GM23338 (cell line): ENCODE results near the gene MOV10. TPM values are rescaled to one million over a fixed set of nuclear protein-coding genes. Genes with fewer than 3 reads are reported as not detected.

Source experiments
- ATAC-seq: fragments of 200-7000 bp; cut with Tn5 transposase; 3 replicates; pipeline ENCODE4 v1.9.1; 2020
- DNase-seq: peaks from one replicate; pipeline ENCODE4 v3.0.0-alpha.2; 2015; ENCODE audit warnings: low spot score
- H2AFZ ChIP-seq: fragments of 200-600 bp; sonication (generic); 2 replicates; pipeline ENCODE4 v1.8.0; 2016; ENCODE audit warnings: antibody characterized with exemption, mild to moderate bottlenecking, moderate library complexity
- H3F3A ChIP-seq: fragments of 200-600 bp; sonication (generic); replicated peaks from 2 replicates; pipeline ENCODE4 v1.8.0; 2017; ENCODE audit warnings: antibody characterized with exemption, mixed run types, low read depth
- H3K27ac ChIP-seq: fragments of 200-600 bp; sonication (generic); 2 replicates; pipeline ENCODE4 v1.6.1; 2016; ENCODE audit warnings: low read depth
- H3K27me3 ChIP-seq: fragments of 200-600 bp; sonication (generic); 2 replicates; pipeline ENCODE4 v1.8.0; 2016; ENCODE audit warnings: mild to moderate bottlenecking, mixed run types, moderate library complexity; ENCODE audit not compliant: insufficient read depth
- H3K36me3 ChIP-seq: fragments of 200-600 bp; sonication (generic); 2 replicates; pipeline ENCODE4 v1.8.0; 2016; ENCODE audit warnings: mild to moderate bottlenecking; ENCODE audit not compliant: insufficient read depth
- H3K4me1 ChIP-seq: fragments of 200-600 bp; sonication (generic); 2 replicates; pipeline ENCODE4 v1.8.0; 2016; ENCODE audit warnings: mild to moderate bottlenecking, moderate library complexity; ENCODE audit not compliant: insufficient read depth
- H3K4me2 ChIP-seq: fragments of 200-600 bp; sonication (generic); 2 replicates; pipeline ENCODE4 v1.7.1; 2017; ENCODE audit warnings: mixed run types
- H3K4me3 ChIP-seq: fragments of 200-600 bp; sonication (generic); 2 replicates; pipeline ENCODE4 v1.6.1; 2016; ENCODE audit warnings: mixed run types
- H3K79me2 ChIP-seq: fragments of 200-600 bp; sonication (generic); replicated peaks from 2 replicates; pipeline ENCODE4 v1.8.0; 2017; ENCODE audit warnings: mild to moderate bottlenecking; ENCODE audit not compliant: insufficient read depth
- H3K9me2 ChIP-seq: fragments of 200-600 bp; sonication (generic); 2 replicates; pipeline ENCODE4 v1.8.0; 2017; ENCODE audit not compliant: insufficient read depth
- H4K20me1 ChIP-seq: fragments of 200-600 bp; sonication (generic); replicated peaks from 2 replicates; pipeline ENCODE4 v1.8.0; 2017; ENCODE audit warnings: mild to moderate bottlenecking; ENCODE audit not compliant: insufficient read depth
- H3K27ac Mint-ChIP-seq: 2 replicates; pipeline ENCODE4 v1.8.0; 2020; ENCODE audit warnings: inconsistent platforms, mild to moderate bottlenecking, moderate library complexity, mixed read lengths
- H3K27me3 Mint-ChIP-seq: 3 replicates; pipeline ENCODE4 v1.8.0; 2022; ENCODE audit warnings: low read depth, mild to moderate bottlenecking, moderate library complexity, mixed read lengths, inconsistent platforms; ENCODE audit not compliant: insufficient read depth, poor library complexity
- H3K36me3 Mint-ChIP-seq: 3 replicates; pipeline ENCODE4 v1.8.0; 2021; ENCODE audit warnings: low read depth, mild to moderate bottlenecking, inconsistent platforms, moderate library complexity, mixed read lengths
- H3K4me1 Mint-ChIP-seq: 3 replicates; pipeline ENCODE4 v1.8.0; 2020; ENCODE audit warnings: mild to moderate bottlenecking, inconsistent platforms, mixed read lengths
- H3K4me3 Mint-ChIP-seq: 3 replicates; pipeline ENCODE4 v1.8.0; 2021; ENCODE audit warnings: moderate library complexity, mild to moderate bottlenecking, inconsistent platforms, mixed read lengths
- H3K9me3 Mint-ChIP-seq: 3 replicates; pipeline ENCODE4 v1.8.0; 2020; ENCODE audit warnings: moderate library complexity, mild to moderate bottlenecking, inconsistent platforms, mixed read lengths
- REST ChIP-seq: IDR thresholded peaks from one replicate; pipeline ENCODE4 v1.6.1; 2018; ENCODE audit warnings: antibody characterized with exemption; ENCODE audit not compliant: unreplicated experiment
- STAT1 ChIP-seq: IDR thresholded peaks from one replicate; pipeline ENCODE4 v1.6.1; 2016; ENCODE audit warnings: antibody characterized with exemption; ENCODE audit not compliant: unreplicated experiment
- ZNF331 ChIP-seq: fragments of 250-450 bp; sonication (Bioruptor Pico); IDR thresholded peaks from 2 replicates; pipeline ENCODE4 v1.5.0; 2020; ENCODE audit warnings: low read depth, mild to moderate bottlenecking, moderate library complexity
- polyA plus RNA-seq: library from polyadenylated mRNA; unstranded; fragments of >200 nt; fragmentation: Nextera tagmentation; extraction: Ambion mirVana; gene quantifications from 2 replicates; pipeline ENCODE4 v1.2.1, GENCODE V29; 2016
- small RNA-seq: library from RNA; depleted of rRNA; stranded (forward); fragments of <200 nt; gene quantifications from one replicate; pipeline ENCODE3, GENCODE V24; 2014; ENCODE audit warnings: low replicate concordance
- total RNA-seq: library from RNA; depleted of rRNA; stranded (reverse); fragments of >200 nt; shearing (Covaris generic); gene quantifications from 2 replicates; pipeline ENCODE4 v1.2.3, GENCODE V29; 2014; rRNA removed
- TF ChIP-seq, protein P1 (sequence below): IDR thresholded peaks from 2 replicates; pipeline ENCODE4 v1.6.1; 2016; ENCODE audit warnings: antibody characterized with exemption
- TF ChIP-seq, protein P2 (sequence below), 2 experiments: fragments of 200-600 bp in 1 of 2; sonication (generic) in 1 of 2; conservative IDR thresholded peaks; 2 replicates each; pipeline versions ENCODE4 v1.5.1 to v1.6.1; 2016 to 2017; ENCODE audit warnings: antibody characterized with exemption in 2 of 2, low read depth in 2 of 2, mild to moderate bottlenecking in 2 of 2, moderate library complexity in 1 of 2

Gene MOV10
- total and polyA plus RNA-seq, 2 experiments from 2014 or later, result 53.6 to 77.6 TPM

- Histone ChIP-seq H3K36me3 (no peaks in the 10 kb centered on the region), H2AFZ (no peak overlapping the region), H3K4me1 (no peaks in the 10 kb centered on the region; the same call in 1 of the 2 replicates), H4K20me1 (no peaks in the 10 kb centered on the region), H3K27ac (no peak overlapping the region), H3K4me3 (no peak overlapping the region), H3F3A (no peaks in the 10 kb centered on the region; the same call in 1 of the 2 replicates), H3K79me2 (no peaks in the 10 kb centered on the region), H3K27me3 (peaks cover 40% of the 10 kb centered on the region), H3K9me2 (no peaks in the 10 kb centered on the region), H3K4me2 (no peak overlapping the region)
- Mint-ChIP-seq H3K27ac (no peak overlapping the region), H3K27me3 (peaks cover 27% of the 10 kb centered on the region), H3K4me1 (no peaks in the 10 kb centered on the region; the same call in 2 of the 3 replicates), H3K9me3 (peaks cover 5% of the 10 kb centered on the region; the same call in 2 of the 3 replicates), H3K36me3 (no peaks in the 10 kb centered on the region), H3K4me3 (no peak overlapping the region)
- TF ChIP-seq, protein P1, sequence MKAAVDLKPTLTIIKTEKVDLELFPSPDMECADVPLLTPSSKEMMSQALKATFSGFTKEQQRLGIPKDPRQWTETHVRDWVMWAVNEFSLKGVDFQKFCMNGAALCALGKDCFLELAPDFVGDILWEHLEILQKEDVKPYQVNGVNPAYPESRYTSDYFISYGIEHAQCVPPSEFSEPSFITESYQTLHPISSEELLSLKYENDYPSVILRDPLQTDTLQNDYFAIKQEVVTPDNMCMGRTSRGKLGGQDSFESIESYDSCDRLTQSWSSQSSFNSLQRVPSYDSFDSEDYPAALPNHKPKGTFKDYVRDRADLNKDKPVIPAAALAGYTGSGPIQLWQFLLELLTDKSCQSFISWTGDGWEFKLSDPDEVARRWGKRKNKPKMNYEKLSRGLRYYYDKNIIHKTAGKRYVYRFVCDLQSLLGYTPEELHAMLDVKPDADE, result no peak
- TF ChIP-seq, protein P2, sequence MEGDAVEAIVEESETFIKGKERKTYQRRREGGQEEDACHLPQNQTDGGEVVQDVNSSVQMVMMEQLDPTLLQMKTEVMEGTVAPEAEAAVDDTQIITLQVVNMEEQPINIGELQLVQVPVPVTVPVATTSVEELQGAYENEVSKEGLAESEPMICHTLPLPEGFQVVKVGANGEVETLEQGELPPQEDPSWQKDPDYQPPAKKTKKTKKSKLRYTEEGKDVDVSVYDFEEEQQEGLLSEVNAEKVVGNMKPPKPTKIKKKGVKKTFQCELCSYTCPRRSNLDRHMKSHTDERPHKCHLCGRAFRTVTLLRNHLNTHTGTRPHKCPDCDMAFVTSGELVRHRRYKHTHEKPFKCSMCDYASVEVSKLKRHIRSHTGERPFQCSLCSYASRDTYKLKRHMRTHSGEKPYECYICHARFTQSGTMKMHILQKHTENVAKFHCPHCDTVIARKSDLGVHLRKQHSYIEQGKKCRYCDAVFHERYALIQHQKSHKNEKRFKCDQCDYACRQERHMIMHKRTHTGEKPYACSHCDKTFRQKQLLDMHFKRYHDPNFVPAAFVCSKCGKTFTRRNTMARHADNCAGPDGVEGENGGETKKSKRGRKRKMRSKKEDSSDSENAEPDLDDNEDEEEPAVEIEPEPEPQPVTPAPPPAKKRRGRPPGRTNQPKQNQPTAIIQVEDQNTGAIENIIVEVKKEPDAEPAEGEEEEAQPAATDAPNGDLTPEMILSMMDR (conservative IDR thresholded peaks at IDR 0.05; ENCODE audit: low read depth in 2 of 2), result no peak
- no peak for TF ChIP-seq STAT1
- TF ChIP-seq ZNF331 (CRISPR knock-in tag), result no peak
- no peak for TF ChIP-seq REST
- DNase-seq (no peak), ATAC-seq (no peak)
Observed at GRCh38 chr1:112748396-112748795, 73.9 kb downstream of the MOV10 start.

Small RNA genes within 50 kb of the gene (small RNA-seq; reads per million reads assigned to genes)
- not detected for gene RNU7-70P

Other genes with a start within 250 kb of the MOV10 start
- 0.12 and 0.90 TPM in 2 replicates for gene WNT2B, start 165.7 kb upstream of the MOV10 start, total RNA-seq
- gene WNT2B, start 165.7 kb upstream of the MOV10 start, polyA plus RNA-seq, result 0.37 and 0.50 TPM in 2 replicates
- 18.2 and 30.0 TPM in 2 replicates for gene ST7L, start 55.5 kb upstream of the MOV10 start, total RNA-seq
- gene ST7L, start 55.5 kb upstream of the MOV10 start, polyA plus RNA-seq, result 20.6 and 21.0 TPM in 2 replicates
- gene CAPZA1, start 54.8 kb upstream of the MOV10 start, total RNA-seq, result 161 and 182 TPM in 2 replicates
- gene CAPZA1, start 54.8 kb upstream of the MOV10 start, polyA plus RNA-seq, result 120 and 147 TPM in 2 replicates
- gene RHOC, start 32.5 kb downstream of the MOV10 start, total RNA-seq, result 51.3 and 65.4 TPM in 2 replicates
- 73.5 and 76.7 TPM in 2 replicates for gene RHOC, start 32.5 kb downstream of the MOV10 start, polyA plus RNA-seq
- gene PPM1J, start 40.7 kb downstream of the MOV10 start, total RNA-seq, result 12.7 and 22.4 TPM in 2 replicates
- 17.9 and 19.0 TPM in 2 replicates for gene PPM1J, start 40.7 kb downstream of the MOV10 start, polyA plus RNA-seq